GM18507 (cell line): Measurements from ENCODE around the gene MC4R.
"Not testable (repeated sequence)": the region's sequence is repeated elsewhere in the genome, so short reads cannot be mapped to it uniquely, and the experiment has no call there.

Experiments
- DNase-seq: peaks from one replicate; pipeline ENCODE4 v3.0.0; 2011; ENCODE audit warnings: low read depth; ENCODE audit not compliant: insufficient read length; ENCODE audit errors: extremely low spot score
- FAIRE-seq: peaks from 2 replicates; lab custom pipeline; 2011; peaks lifted over from hg19 to GRCh38; lab: Jason Lieb, UNC

The MC4R gene

DNA sequence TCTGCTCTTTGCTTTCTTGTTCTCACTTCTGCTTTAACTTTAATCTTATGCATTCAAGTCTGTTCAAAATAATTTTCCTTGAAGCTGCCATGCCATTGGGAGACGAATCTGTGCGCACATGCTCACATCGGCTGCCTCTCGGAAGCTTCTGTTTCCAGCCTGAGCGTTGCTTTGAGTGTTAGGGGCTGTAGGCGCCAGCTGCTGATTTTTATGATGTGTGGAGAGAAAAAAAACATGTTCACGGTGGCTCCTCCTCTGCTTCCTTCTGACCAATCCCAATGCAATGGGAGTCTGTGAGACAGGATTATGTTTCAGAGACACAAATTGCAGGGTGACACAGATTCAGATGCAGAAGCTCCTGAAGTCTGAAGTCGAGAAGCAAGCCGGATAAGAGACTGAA is at the start of gene MC4R:
TSS of gene MC4R (minus strand) at position 180 of the 400 bp plus-strand sequence. CDS start 426 bp downstream, outside the sequence.
- no peak for DNase-seq

GRCh38 chr18:60422306-60422705 is 49.7 kb upstream of the MC4R start:
- not testable (repeated sequence) for DNase-seq, FAIRE-seq

More for the DNA sequence above, at the start of gene MC4R:
- no peak for FAIRE-seq

DNA sequence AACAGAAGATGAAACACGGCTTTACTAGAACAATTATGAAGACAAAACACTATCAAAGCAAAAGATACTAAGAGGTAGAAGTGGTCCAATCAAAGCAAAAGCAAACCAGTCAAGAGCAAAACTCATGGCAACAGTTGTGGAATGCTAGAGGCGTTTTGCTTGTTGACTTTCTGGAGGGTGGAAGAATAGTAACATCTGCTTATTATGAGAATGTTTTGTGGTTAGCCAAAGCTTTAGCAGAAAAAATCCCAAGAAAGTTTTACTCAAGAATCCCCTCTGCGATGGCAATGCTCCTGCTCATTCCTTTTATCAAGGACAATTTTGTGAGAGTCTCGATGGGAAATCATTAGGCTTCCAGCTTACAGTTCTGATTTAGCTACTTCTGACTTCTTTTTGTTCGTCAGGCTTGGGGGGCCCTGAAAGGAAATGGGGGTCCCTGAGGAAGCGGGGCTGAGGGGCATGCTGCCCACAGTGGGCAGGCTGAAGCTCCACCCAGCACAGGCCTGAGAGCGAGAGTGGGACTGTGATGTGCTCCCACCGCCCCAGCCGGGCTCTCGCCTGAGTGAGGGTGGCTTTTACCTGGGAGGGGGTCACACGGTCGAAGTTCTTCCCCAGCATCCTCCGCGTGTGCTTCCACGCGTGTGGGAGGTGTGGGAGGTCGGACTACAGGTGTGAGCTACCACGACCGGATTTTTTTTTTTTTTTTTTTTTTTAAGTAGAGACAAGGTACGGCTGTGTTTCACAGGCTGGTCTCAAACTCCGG is 49.0 kb upstream of the MC4R start:
- DNase-seq (no peak), FAIRE-seq (no peak)

DNA sequence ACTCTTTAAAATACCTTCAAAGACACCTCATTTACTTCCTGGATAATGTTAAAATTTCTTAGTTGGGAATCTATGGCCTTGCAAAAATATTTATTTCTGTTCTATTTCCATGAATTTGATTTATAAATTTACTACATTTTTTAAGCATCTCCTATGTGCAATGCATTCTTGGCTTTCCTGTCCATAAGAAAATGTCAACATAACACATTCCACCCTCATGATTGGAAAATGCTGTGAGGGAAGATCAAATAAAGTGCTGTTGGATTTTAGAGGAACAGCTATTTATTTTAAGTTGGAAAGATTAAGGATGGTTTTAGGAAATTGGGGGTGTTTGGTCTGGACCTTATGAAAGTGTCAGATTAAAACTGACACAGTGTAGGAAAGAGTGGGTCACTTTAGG is 45.4 kb upstream of the MC4R start:
- no peak for DNase-seq
- FAIRE-seq: no peak

DNA sequence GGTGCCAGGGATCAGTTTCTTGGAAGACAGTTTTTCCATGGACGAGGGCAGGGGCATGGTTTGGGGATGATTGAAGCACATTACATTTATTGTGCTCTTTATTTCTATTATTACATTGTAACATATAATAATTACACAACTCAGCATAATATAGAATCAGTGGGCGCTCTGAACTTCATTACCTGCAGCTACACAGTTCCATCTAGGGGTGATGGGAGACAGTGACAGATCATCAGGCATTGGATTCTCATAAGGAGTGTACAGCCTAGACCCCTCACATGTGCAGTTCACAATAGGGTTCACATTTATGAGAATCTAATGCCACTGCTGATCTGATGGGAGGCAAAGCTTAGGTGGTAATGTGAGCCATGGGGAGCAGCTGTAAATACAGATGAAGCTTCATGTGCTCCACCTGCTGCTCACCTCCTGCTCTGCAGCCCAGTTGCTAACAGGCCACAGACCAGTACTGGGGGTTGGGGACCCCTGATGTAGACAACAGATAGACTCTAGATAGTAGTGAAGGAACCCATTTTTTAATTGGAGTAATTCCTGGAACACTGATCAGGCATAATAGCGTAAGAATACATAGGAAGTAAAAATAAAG is 41.5 kb upstream of the MC4R start:
- no peak for DNase-seq
- FAIRE-seq: peak; percentile 49

GRCh38 chr18:60411715-60412114 is 39.1 kb upstream of the MC4R start:
- DNase-seq (no peak), FAIRE-seq (no peak)

GRCh38 chr18:60406721-60407120 is 34.1 kb upstream of the MC4R start:
- DNase-seq (no peak), FAIRE-seq (no peak)

- FAIRE-seq (no peak), DNase-seq (no peak)
Measured at GRCh38 chr18:60404486-60405085, 32.0 kb upstream of the MC4R start.

DNA sequence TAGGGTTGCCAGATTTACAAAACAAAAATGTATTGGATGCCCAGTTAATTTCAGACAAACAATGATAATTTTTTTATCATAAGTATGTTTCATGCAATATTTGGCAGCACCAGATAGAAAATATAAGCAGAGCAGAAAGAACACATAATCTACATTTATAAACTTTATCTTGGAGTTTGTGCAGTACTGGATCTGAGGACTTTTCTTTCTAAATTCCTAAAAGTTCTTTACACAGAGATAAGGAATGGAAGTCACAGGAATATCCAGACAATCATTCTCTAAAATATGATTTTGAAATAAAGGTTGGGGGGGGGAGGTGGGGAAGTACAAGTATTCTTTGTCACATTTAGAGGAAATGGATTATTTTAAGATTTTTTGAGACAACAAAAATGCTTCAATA is 28.8 kb upstream of the MC4R start:
- FAIRE-seq (no peak), DNase-seq (no peak)

DNA sequence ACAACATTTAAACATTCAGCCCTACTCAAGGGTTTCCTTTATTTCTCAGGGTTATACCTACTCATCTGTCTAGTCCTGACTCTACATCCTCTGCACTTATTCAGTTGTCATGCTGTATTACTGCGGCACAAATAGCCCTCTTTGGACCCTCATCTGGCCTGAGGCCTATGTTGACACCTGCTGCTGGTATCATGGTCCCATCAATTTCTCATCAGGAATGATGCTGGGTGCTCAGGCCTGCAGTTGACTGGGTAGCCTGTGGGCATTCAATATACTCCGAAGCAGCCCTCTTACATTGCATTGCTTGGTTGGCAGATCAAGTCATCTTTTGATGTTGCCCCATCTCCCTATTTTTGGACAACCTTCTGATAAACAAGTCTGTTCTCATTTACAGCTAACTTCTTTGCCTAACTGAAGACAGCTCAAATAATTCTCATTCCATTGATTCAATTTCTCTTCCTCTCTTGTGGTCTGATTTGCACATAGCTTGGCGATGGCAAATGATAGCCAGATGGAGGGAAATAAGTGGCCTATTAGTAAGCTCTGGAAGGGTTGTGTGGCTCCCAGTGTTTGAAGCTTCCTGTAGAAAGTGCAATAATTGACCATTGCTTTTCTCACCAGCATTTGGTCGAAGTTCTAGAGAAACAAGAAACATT is 19.1 kb upstream of the MC4R start:
- FAIRE-seq: no peak
- no peak for DNase-seq

- DNase-seq (no peak), FAIRE-seq (no peak)
Measured at GRCh38 chr18:60389314-60389713, 16.7 kb upstream of the MC4R start.

DNA sequence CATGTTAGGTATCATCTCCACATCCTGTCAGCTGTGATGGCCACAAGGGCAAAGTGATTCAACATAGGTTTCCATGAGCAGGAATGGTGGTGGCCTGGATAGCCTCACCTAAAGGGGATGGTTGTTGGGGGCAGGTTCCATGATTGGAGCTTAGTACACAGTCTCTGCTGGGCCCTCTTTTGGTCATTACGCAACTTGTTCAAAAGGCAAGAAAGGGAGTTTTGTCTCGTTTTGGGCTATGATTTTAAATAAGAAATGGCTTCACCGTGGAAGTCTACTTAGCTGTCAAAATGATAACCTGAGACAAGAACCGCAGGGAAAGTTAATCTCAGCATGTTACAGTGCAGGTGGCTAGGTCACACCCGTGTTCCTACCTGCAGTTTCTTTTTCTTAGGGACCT is 13.1 kb upstream of the MC4R start:
- no peak for DNase-seq
- no peak for FAIRE-seq

GRCh38 chr18:60383893-60384292 is 11.3 kb upstream of the MC4R start:
- FAIRE-seq (no peak), DNase-seq (no peak)

- FAIRE-seq (no peak), DNase-seq (no peak)
Measured at GRCh38 chr18:60377778-60378469, 5.3 kb upstream of the MC4R start.

- no peak for FAIRE-seq
- no peak for DNase-seq
Measured at GRCh38 chr18:60372132-60372531, 443 bp downstream of the MC4R start.

GRCh38 chr18:60358516-60358915 is 14.1 kb downstream of the MC4R start:
- no peak for FAIRE-seq
- DNase-seq: no peak

GRCh38 chr18:60350941-60351340 is 21.6 kb downstream of the MC4R start:
- FAIRE-seq: no peak
- no peak for DNase-seq

DNA sequence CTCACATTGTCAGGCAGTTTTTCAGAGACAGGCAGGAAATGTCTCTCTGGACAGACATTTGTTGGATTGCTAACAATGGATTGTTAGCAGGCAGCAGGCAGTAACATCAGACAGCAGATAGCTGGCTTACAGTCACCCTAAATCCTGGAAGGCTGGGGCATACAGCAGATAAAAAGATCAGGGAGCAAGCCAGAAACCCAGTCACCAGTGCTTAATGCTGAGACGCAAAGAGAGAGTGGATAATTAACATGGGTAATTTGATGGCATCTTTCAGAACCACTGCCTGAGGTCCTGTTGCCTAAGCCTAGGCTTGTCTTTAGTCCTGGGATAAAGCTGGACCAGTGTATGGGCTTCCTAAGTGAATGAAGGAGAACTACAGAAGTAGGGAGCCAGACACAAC is 22.4 kb downstream of the MC4R start:
- no peak for FAIRE-seq
- no peak for DNase-seq

GRCh38 chr18:60347526-60348045 is 25.0 kb downstream of the MC4R start:
- no peak for FAIRE-seq
- no peak for DNase-seq

GRCh38 chr18:60339018-60339417 is 33.6 kb downstream of the MC4R start:
- no peak for FAIRE-seq
- no peak for DNase-seq
